HepG2 (cell line): Measurements from ENCODE around the gene VEGFB. TPM values are rescaled to one million over a fixed set of nuclear protein-coding genes. Genes with fewer than 3 reads are reported as not detected.

ENCODE experiments used
- CEBPB ChIP-seq: IDR thresholded peaks from 2 replicates; pipeline ENCODE4 v1.6.1; 2011; ENCODE audit warnings: low read depth, low read length, improper control_type of control experiment, borderline replicate concordance
- CEBPG ChIP-seq: IDR thresholded peaks from 2 replicates; pipeline ENCODE4 v1.6.1; 2016
- JUN ChIP-seq: sonication (generic); formaldehyde crosslinking; IDR thresholded peaks from 2 replicates; pipeline ENCODE4 v1.4.0; 2020; ENCODE audit warnings: mild to moderate bottlenecking, missing genetic modification reagents
- MEIS1 ChIP-seq: sonication (generic); formaldehyde crosslinking; IDR thresholded peaks from 2 replicates; pipeline ENCODE4 v1.9.0; 2021; ENCODE audit warnings: mild to moderate bottlenecking, missing genetic modification reagents, moderate library complexity, borderline replicate concordance
- ONECUT2 ChIP-seq: sonication (generic); formaldehyde crosslinking; IDR thresholded peaks from 2 replicates; pipeline ENCODE4 v1.4.0; 2020; ENCODE audit warnings: missing genetic modification reagents
- PAF1 ChIP-seq: IDR thresholded peaks from 2 replicates; pipeline ENCODE4 v1.6.1; 2016; ENCODE audit warnings: missing genetic modification reagents, missing compliant biosample characterization
- PHB2 ChIP-seq: fragments of 450-650 bp; IDR thresholded peaks from 2 replicates; pipeline ENCODE4 v1.6.1; 2018; ENCODE audit not compliant: partially characterized antibody
- RXRA ChIP-seq: sonication (generic); formaldehyde crosslinking; IDR thresholded peaks from 2 replicates; pipeline ENCODE4 v1.5.1; 2020; ENCODE audit warnings: missing genetic modification reagents
- SAFB2 ChIP-seq: sonication (generic); formaldehyde crosslinking; IDR thresholded peaks from 2 replicates; pipeline ENCODE4 v1.5.1; 2020; ENCODE audit warnings: missing genetic modification reagents, low read depth, mild to moderate bottlenecking, borderline replicate concordance
- SMYD3 ChIP-seq: sonication (generic); formaldehyde crosslinking; IDR thresholded peaks from 2 replicates; pipeline ENCODE4 v1.8.1; 2023; ENCODE audit warnings: mild to moderate bottlenecking, missing genetic modification reagents
- SOX6 ChIP-seq, 2 experiments: fragments of 450-650 bp in 1 of 2; sonication (generic) in 1 of 2; formaldehyde crosslinking in 1 of 2; IDR thresholded peaks; 2 replicates each; pipeline versions ENCODE4 v1.4.0 to v1.6.1; 2017 to 2020; ENCODE audit warnings: antibody characterized with exemption in 1 of 2, mild to moderate bottlenecking in 1 of 2, missing genetic modification reagents in 1 of 2
- THAP11 ChIP-seq: IDR thresholded peaks from 2 replicates; pipeline ENCODE4 v1.6.1; 2016; ENCODE audit warnings: missing biosample characterization, missing genetic modification reagents
- ZNF326 ChIP-seq: sonication (generic); formaldehyde crosslinking; IDR thresholded peaks from 2 replicates; pipeline ENCODE4 v1.4.0; 2020; ENCODE audit warnings: missing genetic modification reagents, borderline replicate concordance
- ZNF569 ChIP-seq: sonication (generic); formaldehyde crosslinking; IDR thresholded peaks from 2 replicates; pipeline ENCODE4 v1.5.0; 2020; ENCODE audit warnings: mild to moderate bottlenecking, missing genetic modification reagents, moderate library complexity, borderline replicate concordance
- ZNF678 ChIP-seq: sonication (generic); formaldehyde crosslinking; IDR thresholded peaks from 2 replicates; pipeline ENCODE4 v1.4.0; 2020; ENCODE audit warnings: mild to moderate bottlenecking, missing genetic modification reagents
- ZNF766 ChIP-seq: sonication (generic); formaldehyde crosslinking; IDR thresholded peaks from 2 replicates; pipeline ENCODE4 v1.5.0; 2020; ENCODE audit warnings: missing genetic modification reagents, borderline replicate concordance
- ZNF775 ChIP-seq: sonication (generic); formaldehyde crosslinking; IDR thresholded peaks from 2 replicates; pipeline ENCODE4 v1.4.0; 2020; ENCODE audit warnings: missing genetic modification reagents, mild to moderate bottlenecking, moderate library complexity, borderline replicate concordance
- polyA plus RNA-seq, 8 experiments: library from polyadenylated mRNA; depleted of rRNA in 3 of 8; stranded (reverse) in 7 of 8; unstranded in 1 of 8; fragments of >200 nt; fragmentation: Illumina TruSeq in 4 of 8; extraction: Trizol in 4 of 8; gene quantifications; 2 replicates each; pipeline versions ENCODE4 v1.2.1 to v1.2.3, GENCODE V29; 2011 to 2016; ENCODE audit warnings: low read depth in 4 of 8, missing spikeins in 1 of 8, mixed read lengths in 1 of 8; ENCODE audit not compliant: insufficient read depth in 1 of 8
- total RNA-seq, 5 experiments: library from RNA; depleted of rRNA; stranded (reverse); fragments of >200 nt; fragmentation: Illumina TruSeq; extraction: Trizol; gene quantifications; 2 replicates each; pipeline ENCODE4 v1.2.3, GENCODE V29; 2016; ENCODE audit warnings: low read depth in 1 of 5
- TF ChIP-seq, protein P1 (sequence below): IDR thresholded peaks from 2 replicates; pipeline ENCODE4 v1.6.1; 2016; ENCODE audit warnings: low read depth, control low read depth
- TF ChIP-seq, protein P2 (sequence below): fragments of 450-650 bp; IDR thresholded peaks from 2 replicates; pipeline ENCODE4 v1.6.1; 2017

VEGFB gene
- total and polyA plus RNA-seq, 2 of the 13 experiments (the other 11 are each of a cell fraction or from before 2014, with no cell fraction given): 9.0 to 11.3 TPM

DNA sequence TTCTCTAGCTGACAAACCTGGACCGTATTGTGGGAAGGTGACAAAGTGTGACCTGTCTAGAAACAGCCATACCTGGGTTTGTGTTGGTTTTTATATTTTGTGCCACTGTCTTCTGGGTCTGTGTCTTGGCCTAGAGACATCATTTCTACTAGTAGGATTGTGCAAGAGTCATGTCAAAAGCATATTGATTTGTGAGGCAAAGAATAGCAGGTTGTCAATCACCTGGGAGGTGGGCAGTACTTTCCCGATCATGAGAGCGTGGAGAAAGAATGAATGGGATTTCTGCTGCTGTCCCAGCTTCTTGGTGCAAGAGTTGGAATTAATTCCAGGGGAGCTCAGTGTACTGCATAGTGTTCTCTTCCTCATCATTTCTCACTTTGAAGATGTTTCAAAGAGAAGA lies 32.8 kb upstream of the VEGFB start (continued):
- TF ChIP-seq ZNF326 (no peak), ZNF569 (CRISPR knock-in tag) (no peak), CEBPG (CRISPR knock-in tag) (peak; percentile 53), ZNF775 (CRISPR knock-in tag) (no peak), SAFB2 (CRISPR knock-in tag) (no peak), ONECUT2 (CRISPR knock-in tag) (peak; percentile 53; the same call in 1 of the 2 replicates), THAP11 (CRISPR knock-in tag) (0 out of 2 replicates have a peak, but pooled peaks have one; percentile 21), MEIS1 (CRISPR knock-in tag) (peak; percentile 45; the same call in 1 of the 2 replicates), SMYD3 (CRISPR knock-in tag) (no peak), PHB2 (no peak), PAF1 (CRISPR knock-in tag) (0 out of 2 replicates have a peak, but pooled peaks have one; percentile 47), ZNF766 (CRISPR knock-in tag) (no peak), RXRA (CRISPR knock-in tag) (no peak), CEBPB (peak; percentile 81), JUN (CRISPR knock-in tag) (no peak), ZNF678 (CRISPR knock-in tag) (no peak), SOX6 (IDR thresholded peaks at IDR 0.05) (no peak), SOX6 (CRISPR knock-in tag; IDR thresholded peaks at IDR 0.05) (no peak)
- TF ChIP-seq, protein P1, sequence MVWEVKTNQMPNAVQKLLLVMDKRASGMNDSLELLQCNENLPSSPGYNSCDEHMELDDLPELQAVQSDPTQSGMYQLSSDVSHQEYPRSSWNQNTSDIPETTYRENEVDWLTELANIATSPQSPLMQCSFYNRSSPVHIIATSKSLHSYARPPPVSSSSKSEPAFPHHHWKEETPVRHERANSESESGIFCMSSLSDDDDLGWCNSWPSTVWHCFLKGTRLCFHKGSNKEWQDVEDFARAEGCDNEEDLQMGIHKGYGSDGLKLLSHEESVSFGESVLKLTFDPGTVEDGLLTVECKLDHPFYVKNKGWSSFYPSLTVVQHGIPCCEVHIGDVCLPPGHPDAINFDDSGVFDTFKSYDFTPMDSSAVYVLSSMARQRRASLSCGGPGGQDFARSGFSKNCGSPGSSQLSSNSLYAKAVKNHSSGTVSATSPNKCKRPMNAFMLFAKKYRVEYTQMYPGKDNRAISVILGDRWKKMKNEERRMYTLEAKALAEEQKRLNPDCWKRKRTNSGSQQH (CRISPR knock-in tag): no peak
- TF ChIP-seq, protein P2, sequence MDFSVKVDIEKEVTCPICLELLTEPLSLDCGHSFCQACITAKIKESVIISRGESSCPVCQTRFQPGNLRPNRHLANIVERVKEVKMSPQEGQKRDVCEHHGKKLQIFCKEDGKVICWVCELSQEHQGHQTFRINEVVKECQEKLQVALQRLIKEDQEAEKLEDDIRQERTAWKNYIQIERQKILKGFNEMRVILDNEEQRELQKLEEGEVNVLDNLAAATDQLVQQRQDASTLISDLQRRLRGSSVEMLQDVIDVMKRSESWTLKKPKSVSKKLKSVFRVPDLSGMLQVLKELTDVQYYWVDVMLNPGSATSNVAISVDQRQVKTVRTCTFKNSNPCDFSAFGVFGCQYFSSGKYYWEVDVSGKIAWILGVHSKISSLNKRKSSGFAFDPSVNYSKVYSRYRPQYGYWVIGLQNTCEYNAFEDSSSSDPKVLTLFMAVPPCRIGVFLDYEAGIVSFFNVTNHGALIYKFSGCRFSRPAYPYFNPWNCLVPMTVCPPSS: no peak
